ENCODE data around the gene SPRYD3.

The SPRYD3 gene

GRCh38 chr12:53078425-53079225, 565 bp downstream of the SPRYD3 start:
- no peak for DNase-seq (ENCODE audit: low read depth in 2 of 2)

- DNase-seq (ENCODE audit: low read depth in 2 of 2), result no peak
These were observed 2.2 kb downstream of the SPRYD3 start for GRCh38 chr12:53077030-53077429.

GRCh38 chr12:53076461-53076860, 2.7 kb downstream of the SPRYD3 start:
- DNase-seq (ENCODE audit: low read depth in 2 of 2), result no peak

DNA sequence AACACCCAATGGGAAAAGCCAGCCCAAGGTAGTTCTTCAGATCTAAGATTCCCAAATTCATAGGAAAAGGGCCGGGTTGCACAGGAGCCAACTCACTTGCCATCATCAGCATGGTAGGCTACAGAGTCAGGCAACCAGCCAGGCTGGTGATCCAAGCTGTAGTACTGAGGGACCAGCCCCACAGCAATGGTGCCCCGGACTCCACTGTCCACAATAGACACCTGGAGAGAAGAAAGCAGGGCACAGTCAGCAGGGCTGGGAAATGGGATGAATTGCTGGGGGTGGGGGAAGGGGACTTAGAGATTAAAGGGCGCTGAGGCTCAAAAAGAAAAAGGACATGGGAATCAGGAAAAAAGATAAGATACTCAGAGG, 4.2 kb downstream of the SPRYD3 start:
- no peak for DNase-seq (ENCODE audit: low read depth in 2 of 2)

- DNase-seq (ENCODE audit: low read depth in 2 of 2), result no peak
These were observed 4.7 kb downstream of the SPRYD3 start for GRCh38 chr12:53074283-53074998.

GRCh38 chr12:53073881-53074280, 5.3 kb downstream of the SPRYD3 start:
- DNase-seq (ENCODE audit: low read depth in 2 of 2), result no peak

DNA sequence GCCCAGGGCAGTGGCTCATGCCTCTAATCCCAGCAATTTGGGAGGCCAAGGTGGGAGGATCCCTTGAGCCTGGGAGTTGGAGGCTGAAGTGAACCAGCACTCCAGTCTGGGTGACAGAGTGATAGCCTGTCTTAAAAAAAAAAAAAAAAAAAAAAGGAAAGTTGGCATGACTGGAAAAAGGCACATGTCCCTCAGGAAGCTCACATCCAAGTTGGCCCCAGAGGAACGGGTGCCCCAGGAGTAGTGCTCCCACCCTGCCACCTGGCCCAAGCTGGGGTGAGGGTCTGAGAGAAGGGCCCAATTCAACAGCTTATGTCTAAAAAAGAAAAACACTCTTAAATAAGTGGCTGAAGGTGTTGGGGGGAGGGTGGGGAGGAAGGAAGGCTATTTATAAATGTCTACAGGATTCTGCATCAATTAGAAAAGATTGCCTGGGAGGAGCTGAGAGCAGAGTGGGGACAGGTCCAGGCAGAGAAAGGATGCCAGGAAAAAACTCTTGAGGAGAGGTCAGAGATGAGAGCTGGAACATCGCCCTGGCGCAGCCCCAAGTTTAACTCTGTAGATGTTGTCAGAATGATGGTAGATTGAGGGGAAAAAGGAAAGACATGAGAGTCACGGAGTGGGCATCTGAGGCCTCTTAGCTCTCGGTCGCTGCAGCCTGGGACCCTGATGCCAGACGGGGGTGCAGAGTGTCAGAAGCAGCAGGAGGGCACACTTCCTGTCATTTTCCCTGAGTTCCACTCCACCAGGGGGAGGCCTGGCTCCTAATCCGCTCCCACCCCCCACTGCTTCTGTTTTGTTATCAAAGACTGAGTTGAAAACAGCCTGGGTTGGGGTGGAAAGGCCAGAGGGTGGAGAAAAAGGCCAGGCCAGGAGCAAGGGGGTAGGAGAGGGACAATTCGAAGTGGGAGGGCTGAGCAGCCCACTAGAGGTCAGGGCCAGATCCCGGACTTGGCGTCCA, 7.3 kb downstream of the SPRYD3 start:
- DNase-seq (ENCODE audit: low read depth in 2 of 2), result no peak

DNA sequence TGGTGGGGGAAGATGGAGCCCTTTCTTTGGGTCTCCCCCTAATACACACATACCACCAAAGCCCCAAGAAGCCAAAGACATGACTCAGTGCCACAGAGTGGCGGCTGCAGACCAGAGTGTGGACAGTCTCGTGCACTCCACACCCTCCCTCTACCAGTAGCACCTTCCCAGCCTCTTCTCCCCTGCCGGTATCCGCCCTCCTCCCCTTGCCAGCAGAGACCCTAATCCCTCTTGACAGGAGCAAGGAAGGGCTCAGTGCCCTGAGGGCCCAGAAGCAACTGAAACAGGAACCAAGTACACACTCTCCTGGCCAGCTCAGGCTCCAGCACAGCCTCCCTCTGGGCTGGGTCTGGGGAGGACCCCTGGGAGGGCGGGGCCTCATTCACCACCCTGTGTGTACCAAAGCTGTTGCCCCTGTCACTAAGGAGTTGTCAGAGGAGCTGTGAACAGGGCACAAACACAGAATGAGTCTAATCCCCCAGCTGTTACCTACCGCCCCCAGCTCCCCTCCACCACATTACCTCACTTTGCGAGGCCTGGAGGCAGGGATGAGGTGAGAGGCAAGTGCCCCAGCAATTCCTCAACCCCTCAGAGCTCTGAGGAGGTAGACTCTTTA, 8.2 kb downstream of the SPRYD3 start:
- no peak for DNase-seq (ENCODE audit: low read depth in 2 of 2)

- DNase-seq (ENCODE audit: low read depth in 2 of 2), result no peak
These were observed 9.4 kb downstream of the SPRYD3 start for GRCh38 chr12:53069621-53070410.

- DNase-seq (ENCODE audit: low read depth in 2 of 2), result no peak
These were observed 10.2 kb downstream of the SPRYD3 start for GRCh38 chr12:53068811-53069585.

DNA sequence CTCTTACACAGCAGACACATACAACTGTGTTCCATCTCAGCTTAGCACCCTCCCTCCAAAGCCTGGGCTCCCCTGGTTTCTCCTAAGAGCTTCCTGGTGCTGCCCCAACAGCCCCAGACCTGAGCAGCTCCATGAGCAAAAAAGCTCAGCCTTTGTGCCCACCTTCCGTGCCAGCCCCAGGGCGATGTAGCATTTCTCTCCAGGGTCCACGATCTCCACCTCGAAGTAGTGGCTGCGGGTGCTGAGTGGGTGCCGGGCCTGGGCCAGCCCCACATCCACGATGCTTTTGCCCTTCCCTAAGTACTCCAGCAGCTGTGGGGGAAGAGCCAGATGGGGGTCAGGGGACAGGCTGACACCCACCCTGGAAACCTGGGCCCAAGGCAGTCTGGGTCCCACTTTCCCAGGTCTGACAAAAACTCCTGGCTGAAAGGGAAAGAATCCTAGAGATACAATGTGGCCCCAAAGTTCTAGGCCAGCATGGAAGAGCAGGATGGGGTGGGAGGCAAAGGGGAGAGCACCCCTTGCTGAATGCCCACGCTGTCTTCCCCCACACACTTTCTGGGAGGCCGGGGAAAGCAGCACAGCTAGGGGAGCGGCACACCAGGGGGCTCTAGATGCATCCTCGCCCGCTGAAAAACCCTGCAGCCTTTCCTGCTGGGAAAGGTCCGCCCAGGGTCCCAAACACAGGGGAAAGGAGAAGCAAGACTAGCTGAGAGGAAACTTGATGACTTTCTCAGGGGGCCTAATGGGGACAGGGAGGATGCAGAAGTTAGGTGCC, 11.0 kb downstream of the SPRYD3 start:
- no peak for DNase-seq (ENCODE audit: low read depth in 2 of 2)

DNA sequence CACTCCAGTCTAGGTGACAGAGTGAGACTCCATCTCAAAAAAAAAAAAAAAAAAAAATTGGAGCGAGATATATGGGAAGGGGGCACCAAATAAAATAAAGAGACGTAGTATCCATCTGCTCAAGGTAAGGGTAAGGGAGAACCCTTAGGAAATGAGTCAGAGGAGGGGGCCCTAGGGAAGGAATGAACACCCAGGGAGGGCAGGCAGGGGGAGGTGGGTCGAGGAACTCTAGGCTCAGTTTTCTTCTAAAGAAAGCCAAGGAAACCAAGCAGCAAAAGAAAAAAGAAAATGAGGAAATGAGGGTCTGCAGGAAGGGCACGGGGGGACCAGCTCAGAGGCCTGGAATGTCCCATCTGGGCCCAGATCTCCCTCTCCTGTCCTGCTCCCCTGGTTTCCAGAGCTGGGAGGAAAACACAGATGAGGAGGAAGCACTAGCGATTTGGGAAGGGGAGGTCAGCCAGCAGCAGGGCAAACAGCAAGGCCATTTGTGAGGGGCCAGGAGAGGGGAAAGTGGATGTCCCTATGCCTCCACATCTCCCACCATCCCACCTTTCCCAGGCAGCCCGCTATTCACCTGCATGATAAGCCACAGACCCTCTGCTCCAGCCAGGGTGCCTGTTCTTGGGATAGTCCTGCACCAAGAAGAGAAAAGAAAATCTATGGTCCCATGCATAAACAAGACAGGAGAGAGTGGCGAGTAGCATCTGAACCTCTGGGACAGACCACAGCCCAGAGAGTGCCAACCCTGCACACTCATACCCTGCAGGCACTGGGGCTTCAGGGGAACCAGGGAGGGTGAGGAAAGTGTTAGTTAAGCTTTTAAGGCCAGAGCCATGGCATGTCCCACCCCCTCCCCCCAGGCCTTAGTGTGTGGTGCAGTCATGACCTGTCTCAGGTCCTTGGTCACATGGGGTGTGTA, 11.9 kb downstream of the SPRYD3 start:
- no peak for DNase-seq (ENCODE audit: low read depth in 2 of 2)

- DNase-seq (ENCODE audit: low read depth in 2 of 2), result peak in 1 of 2 experiments; percentile 70
These were observed 12.9 kb downstream of the SPRYD3 start for GRCh38 chr12:53065975-53066931.

DNA sequence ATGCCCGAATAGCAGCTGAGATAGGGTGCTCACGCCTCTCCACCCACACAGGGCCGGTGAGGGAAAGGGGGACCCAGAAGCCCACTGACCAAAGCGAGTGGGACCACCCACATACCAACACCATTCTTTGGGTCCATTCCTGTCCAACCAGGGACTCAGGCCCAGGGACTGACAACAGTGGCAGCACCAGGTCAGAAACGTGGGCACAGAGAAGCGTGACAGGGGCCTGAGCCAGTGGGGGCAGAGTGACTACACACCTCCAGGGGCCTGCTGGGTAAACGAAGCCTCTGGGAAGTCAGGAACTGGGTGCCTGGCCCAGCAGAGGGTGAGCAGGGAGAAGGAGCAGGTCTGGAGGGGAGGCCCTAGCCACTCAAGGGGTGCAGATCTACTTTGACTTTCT, 13.7 kb downstream of the SPRYD3 start:
- DNase-seq (ENCODE audit: low read depth in 2 of 2), result no peak

- no peak for DNase-seq (ENCODE audit: low read depth in 2 of 2)
These were observed 14.4 kb downstream of the SPRYD3 start for GRCh38 chr12:53064613-53065436.

Measured in stimulated activated CD4-positive, alpha-beta T cell treated with anti-CD3 and anti-CD28 coated beads, Interleukin-12 subunit alpha, Interleukin-12 subunit beta, amount 100 ng/mL, for 24 hours (primary cell).